Amniotic stem cell (primary cell): ENCODE measurements around the gene LAMC3.
A peak's percentile ranks its signal among the peaks of the same experiment; 100 is the strongest.

ENCODE experiments used
- DNase-seq: peaks from one replicate; lab custom pipeline; 2025; lab: John Stamatoyannopoulos, UW

Gene LAMC3

GRCh38 chr9:131117121-131117761 is 108.3 kb downstream of the LAMC3 start:
- no peak for DNase-seq

DNA sequence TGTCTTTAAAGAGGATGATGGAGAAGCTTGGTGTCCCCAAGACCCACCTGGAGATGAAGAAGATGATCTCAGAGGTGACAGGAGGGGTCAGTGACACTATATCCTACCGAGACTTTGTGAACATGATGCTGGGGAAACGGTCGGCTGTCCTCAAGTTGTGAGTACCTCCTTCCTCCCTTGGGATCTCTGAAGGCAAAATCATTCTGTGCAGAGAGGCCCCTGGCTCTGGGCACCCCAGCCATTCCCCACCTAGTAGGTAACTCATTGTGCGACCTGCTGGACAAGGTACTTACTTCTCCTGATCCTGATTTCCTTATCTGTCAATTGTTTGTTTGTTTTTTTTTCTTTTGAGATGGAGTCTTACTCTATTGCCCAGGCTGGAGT is 108.8 kb downstream of the LAMC3 start:
- no peak for DNase-seq

DNA sequence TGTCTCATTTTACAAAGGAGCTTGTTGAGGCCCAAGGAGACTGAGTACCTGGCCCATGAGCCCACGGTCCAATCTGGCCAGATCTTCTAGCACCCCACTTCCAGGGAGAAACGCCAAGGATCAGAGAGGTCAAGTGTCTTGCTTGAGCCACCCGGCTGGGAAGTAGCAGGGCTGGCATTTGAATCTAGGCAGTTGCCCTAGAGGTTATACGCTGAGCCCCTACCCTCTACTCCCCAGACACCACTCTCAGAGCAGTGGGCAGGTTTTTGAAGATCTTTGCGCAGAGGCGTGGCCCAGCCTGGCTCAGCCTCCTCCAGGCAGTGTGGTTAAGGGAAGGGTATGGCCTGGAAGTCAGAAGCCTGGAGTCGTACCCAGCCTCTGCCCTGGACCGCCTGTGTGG is 110.6 kb downstream of the LAMC3 start:
- no peak for DNase-seq

DNA sequence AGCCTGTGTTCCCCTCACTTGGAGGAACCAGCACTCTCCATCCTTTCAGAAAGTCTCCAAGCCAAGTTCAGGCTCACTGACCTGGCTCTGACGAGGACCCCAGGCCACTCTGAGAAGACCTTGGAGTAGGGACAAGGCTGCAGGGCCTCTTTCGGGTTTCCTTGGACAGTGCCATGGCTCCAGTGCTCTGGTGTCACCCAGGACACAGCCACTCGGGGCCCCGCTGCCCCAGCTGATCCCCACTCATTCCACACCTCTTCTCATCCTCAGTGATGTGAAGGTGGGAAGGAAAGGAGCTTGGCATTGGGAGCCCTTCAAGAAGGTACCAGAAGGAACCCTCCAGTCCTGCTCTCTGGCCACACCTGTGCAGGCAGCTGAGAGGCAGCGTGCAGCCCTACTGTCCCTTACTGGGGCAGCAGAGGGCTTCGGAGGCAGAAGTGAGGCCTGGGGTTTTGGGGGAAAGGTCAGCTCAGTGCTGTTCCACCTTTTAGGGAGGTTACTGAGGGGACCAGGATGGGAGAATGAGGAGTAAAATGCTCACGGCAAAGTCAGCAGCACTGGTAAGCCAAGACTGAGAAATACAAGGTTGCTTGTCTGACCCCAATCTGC is 111.8 kb downstream of the LAMC3 start:
- no peak for DNase-seq

DNA sequence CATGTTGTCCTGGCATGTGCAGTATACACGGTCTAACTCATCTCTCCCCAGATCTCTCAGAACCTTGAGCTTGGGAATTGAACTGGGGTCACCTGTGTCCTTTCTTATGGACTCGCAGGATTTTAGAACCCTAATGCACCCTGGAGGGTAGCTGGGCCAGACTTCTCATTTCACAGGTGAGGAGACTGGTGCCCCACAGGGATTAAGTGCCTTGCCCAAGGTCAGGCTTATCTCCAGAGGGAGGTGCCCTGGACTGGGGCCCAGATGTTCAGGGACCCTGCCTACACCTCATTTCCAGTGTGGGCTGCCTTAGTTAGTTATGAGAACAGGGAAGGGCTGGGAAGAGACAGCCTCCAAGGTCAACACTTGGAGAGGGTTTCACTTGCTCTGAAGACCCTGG is 112.4 kb downstream of the LAMC3 start:
- no peak for DNase-seq

- no peak for DNase-seq
Measured at GRCh38 chr9:131122158-131122557, 113.2 kb downstream of the LAMC3 start.

DNA sequence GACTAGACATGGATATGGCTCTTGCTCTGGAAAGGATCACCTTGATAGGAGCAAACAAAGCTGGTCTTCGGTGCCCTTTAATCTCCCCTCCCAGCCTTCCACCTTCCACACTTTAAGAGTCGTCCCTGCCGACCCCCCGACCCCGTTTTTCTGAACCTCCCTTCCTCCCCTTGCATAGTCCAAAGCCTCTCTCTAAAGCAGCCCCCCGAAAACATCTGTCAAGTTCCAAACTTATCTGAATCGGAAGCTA is 116.0 kb downstream of the LAMC3 start:
- DNase-seq, result no peak

DNA sequence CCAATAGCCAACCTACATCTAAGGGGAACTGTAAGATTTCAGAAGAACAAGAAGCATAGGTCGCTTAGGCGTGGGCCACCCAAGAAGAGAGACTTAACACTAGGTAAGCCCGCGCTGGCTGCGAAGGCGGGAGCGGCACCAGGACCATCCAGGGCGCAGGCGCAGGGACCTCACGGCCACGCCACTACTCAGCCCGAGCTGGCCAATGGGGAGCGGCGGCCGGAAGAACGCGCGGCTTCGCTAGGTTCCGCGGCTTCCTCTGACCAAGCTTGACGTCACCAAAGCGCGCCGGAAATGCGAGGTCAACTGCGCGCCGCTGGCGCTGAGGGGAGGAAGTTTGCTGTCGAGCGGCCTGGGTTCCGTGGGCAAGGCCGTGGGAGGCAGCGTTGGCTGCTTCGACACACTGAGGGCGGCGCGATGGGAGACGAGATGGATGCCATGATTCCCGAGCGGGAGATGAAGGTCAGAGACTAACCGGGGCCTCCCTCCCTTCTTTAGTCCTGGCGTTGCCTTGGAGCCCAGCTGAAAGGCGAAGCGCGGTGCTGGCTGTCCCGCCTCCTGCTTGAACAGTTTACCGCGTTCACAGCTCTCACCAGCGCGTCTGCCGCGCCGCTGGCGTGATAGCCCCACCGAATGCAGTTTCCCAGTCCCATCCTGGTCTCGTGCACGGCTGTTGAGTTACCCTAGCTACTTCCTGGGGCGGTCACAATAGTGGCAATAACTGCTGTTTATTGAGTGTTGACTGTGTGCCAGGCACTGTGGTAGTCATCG is 116.5 kb downstream of the LAMC3 start, which contains the start of gene NUP214:
TSS of gene NUP214 (plus strand) at position 299 of the 771 bp plus-strand sequence. CDS start at position 418, 119 bp downstream.
- peak; percentile 96 for DNase-seq

- DNase-seq, result no peak
Measured at GRCh38 chr9:131126059-131126426, 117.1 kb downstream of the LAMC3 start.

GRCh38 chr9:131129183-131129582 is 120.2 kb downstream of the LAMC3 start:
- DNase-seq, result no peak

DNA sequence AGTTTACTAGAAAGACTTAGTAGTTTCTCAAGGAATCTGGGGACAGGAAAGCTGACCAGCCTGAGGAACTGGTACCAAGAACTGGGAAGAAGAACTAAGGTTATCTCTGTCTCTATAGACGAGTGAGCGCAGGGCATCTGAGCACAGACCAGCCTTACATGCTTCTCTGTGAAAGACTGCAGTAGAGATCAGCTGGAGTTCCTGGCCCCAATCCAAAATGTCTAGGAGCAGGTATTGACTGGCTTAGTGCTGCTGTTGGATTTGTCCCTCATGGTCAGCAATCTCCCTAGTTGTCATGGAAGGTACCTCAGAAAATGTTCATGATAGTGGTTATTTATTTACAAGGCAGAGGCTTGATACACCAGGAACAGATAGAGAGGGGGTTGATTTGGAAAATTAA is 129.7 kb downstream of the LAMC3 start:
- no peak for DNase-seq

DNA sequence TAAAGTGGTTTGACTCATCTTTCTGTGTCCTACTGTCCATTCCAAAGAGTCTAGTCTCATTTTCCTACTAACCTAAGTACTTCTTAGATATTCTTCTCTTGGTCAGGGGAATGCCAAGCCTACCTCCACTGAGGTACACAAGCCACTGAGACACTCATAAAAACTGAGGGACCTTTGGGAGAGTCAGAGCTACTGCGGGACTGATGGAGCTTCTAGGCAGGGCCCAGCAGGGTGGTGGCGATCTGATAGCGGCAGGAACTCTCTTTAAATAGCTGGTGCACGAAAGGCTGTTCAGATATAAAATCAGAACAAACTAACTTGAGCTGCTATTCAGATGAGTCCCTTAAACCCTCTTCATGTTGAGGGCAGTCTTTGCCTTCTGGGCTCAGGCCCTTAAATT is 131.1 kb downstream of the LAMC3 start:
- no peak for DNase-seq

DNA sequence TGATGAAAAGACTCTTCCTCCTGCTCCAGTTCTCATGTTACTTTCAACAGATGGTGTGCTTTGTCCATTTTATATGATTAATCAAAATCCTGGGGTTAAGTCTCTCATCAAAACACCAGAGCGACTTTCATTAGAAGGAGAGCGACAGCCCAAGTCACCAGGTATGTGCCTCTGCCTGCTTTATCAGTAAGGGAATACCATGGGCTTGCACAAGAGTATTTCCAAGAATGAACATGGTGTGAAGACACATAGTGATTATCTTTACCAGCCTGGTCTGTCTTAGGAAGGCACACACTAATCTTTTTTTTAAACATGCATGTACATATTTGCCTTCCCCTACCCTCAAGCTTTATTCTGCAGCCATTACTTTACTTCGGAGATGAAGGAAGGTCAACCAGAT is 131.6 kb downstream of the LAMC3 start:
- DNase-seq, result no peak

DNA sequence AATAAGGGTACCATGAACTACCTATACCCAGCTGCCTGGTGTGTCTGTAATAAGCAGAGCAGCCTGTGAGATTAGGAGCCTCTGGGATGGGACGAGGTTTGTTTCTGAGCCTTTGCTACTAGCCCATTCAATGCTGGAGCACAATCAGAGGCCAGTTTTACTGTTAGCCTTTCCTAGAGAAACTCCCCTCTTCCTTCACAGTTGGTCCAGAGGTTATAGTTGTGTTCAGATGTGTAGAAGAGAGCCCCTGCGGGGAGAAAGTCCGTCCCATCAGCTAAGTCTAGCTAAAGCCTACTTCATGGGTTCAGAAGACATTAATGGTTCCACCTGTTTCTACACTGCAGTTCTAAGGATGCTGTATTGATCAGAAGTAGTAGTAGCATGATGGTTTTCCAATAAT is 133.2 kb downstream of the LAMC3 start:
- DNase-seq, result no peak
